ENCODE data around the gene HNRNPDL.

The HNRNPDL gene

DNA sequence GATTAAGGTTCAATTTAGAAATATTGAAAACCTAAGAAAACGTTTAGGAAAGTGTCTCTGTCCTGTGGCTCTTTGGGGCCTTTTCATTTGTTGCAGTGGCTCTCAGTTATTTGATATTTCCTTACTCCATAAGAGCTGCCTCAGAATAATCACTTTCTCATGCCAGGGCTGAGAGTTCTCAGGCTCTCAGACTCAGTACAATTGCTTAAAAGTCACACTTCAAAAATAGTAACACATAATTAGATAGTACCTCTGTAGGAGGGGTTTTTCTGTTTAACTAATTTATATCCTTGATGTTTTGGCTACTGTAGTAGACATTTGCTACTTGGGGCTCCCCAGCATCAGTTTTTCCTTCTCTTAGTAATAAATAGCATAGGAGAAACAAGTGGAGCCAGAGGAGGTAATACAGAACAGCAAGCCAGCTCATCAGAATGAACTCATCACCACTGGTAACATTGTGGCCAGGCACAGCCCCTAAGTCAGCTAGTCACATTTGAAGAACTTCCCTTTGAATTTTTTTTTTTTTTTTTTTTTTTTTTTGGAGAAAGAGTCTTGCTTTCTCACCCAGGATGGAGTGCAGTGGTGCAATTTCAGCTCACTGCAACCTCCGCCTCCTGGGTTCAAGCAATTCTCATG is 48.5 kb downstream of the HNRNPDL start:
- no peak for DNase-seq

DNA sequence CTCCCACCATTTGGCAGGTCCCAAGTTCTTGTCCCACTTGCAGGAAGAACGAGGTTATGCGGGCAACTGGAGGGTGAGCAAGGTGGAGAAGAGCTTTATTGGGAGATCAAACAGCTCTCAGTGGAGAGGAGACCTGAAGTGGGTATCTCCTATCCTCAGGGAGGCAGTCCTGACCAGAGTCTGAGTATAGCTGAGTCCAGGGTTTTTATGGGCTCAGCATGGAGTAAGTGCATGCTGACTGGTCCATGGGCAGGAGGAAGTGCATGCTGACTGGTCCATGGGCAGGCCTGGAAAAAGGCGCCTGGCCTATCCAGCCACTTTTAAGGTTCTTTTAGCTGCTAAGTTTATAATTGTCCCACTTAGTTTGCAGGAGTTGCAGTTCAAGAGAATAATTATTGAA is 49.0 kb downstream of the HNRNPDL start:
- no peak for DNase-seq

DNA sequence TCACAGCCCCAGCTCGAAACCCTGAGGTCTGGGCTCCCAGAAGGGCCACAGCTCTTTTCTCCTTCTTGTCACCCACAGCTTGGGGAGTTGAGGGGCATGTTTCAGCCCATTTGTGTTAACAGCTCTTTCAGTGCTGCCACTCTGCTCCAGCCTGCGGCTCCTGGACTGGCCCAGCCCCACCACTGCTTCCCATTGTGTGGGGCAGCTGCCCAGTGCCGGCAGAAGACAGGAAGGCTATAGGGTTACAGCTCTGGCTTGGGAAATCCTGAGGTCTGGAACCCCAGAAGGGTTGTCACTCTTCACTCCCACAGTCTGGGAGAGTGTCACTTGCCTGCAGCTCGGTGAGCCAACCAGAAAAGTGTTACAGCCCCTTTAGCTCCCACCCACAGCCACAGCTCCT is 49.4 kb downstream of the HNRNPDL start:
- DNase-seq: no peak

DNA sequence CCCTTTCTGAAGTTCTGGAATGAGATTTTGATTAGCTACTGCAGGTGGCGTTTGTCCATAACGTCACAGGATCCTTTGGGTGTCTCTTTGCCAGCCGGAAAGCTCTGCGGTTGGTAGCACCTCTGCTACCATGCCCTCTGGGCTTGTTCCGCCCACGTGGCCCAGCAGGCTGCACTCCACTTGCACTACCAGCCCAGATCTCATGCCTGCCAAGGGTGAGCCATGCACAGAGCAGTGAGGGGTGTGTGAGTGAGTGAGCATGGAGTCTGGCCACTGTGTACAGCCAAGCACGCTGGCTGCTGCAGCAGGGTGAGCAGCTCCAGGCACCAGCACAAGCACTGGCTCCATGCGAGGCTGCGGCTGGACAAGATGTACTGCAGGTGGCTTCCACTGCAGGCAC is 49.9 kb downstream of the HNRNPDL start:
- no peak for DNase-seq

DNA sequence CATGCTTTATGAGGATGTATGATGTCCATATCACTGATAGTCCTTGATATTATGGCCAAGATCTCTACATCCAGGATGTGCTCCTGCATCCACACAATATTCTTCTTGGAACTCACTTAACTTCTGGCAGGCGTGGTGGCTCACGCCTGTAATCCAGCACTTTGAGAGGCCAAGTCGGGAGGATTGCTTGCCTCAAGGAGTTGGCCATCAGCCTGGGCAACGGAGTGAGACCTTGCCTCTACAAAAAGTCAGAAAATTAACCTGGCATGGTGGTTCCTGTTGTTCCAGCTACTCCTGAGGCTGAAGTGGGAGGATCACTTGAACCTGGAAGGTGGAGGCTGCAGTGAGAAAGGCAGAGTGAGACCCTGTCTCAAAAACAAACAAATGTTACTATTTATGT is 54.2 kb downstream of the HNRNPDL start:
- no peak for DNase-seq

DNA sequence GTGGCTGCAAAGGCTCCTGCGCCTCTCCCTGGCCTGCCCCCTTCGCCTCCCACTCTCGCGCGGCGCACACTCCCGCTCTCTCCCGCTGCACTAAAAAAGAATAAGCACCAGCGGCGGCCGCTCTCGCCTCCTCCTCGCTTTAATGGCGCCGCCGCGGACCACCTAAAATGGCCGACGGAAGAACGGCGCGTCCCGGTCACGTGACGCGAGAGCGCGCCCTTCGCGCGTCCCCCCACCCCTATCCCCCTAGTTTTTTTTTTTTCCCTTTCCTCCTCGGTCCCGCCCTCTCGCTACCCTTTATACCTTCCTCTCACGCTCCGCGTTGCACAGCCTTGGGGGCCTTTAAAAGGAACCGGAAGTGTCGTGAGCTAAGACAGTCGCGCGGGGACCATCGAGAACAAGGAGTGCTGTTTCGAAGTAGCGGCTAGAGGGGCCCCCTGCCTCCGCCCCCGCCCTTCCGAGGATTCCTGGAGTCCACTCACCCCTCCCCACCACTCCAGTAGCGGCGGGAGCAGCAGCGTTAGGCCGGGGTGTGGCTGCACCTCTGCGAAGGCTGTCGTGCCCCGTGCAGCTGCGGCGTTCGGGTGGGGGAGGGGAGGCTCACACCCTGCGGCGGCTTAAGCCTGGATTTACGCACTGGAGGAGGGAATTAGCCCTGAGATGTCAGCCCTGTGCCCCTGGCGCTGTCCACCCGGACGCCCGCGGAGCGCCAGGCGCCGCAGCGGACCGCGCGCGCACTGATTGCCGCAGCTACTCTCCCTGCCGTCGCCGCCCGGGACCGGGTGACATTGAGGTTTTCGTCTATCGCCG is 56.2 kb downstream of the HNRNPDL start, which contains the start of gene HNRNPD:
Gene HNRNPD, minus strand, starts transcription at position 176 of the 810 bp plus-strand sequence. CDS start 313 bp downstream, outside the sequence.
- DNase-seq: peak; percentile 97

DNA sequence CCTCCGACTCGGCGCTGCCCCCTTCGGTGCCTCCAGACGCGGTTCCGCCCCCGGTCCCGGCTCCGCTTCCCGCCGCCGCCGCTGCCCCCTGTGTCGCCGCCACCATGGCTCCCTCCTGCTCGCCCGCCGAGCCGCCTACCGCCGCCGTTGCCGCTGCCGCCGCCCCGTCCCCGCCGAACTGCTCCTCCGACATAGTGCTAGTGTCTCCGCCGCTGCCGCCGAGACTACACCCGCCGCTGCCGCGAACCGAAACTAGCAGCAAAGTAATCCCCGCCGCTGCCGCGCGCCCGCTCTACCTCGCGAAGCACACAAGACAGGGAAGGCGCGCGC is 56.8 kb downstream of the HNRNPDL start:
- DNase-seq: no peak

Data from NCI-H1105 treated with DMSO at 0.1 percent for 48 hours (cell line).